IPS DF 4.7 (cell line): Measurements from ENCODE around the gene GPR160.

Experiments
- DNase-seq: peaks from one replicate; pipeline ENCODE4 v3.0.0-alpha.2; 2013; ENCODE audit warnings: low spot score; ENCODE audit errors: extremely low read depth

Gene GPR160

DNA sequence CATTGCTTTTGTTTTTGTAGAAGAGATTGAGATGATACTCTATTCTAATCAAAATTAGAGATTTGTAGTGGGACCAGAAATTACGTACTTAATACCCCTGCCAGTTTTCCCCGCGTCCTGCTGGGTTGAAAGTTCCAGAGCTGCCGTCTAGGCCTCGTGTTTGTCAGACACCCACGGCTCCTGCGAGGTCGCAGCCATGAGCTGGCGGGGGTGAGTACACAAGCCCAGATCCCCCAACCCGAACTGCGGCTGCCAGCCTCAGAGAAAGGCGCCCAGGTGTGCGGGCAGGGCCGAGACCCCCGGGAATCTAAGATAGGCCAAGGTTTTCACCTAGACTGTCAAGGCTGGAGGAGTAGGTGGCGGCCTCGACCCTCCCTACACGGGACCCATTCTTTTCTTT is 26.3 kb downstream of the GPR160 start:
- no peak for DNase-seq

DNA sequence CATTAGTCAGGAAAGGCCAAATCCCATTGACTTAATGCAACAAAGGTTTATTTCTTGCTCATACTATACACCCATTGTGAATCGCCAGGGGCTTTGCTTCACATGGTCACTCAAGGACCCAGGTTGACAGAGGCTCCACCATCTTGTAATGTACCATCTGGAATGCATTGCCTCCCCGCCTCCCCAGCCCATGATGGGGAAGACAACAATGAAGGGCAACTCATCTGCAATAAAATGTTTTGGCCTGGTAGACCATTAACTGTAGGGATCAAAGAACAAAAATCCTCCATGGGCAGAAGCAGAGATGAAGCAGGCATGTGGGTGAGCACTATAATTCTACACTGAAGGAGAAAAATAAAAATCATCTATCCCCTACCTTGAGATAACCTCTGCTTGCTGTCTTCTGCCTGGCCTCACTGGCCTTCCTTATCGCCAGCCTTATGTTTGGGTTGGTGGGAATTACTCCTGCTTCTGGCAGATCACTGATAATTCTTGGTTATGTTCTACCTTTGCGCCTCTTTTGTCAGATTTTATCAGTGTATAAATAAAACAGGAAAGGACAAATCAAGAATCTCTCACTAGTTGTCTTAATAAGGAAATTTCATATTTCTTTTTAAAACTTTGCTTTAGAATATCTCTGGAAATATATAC is 37.8 kb downstream of the GPR160 start:
- no peak for DNase-seq

DNA sequence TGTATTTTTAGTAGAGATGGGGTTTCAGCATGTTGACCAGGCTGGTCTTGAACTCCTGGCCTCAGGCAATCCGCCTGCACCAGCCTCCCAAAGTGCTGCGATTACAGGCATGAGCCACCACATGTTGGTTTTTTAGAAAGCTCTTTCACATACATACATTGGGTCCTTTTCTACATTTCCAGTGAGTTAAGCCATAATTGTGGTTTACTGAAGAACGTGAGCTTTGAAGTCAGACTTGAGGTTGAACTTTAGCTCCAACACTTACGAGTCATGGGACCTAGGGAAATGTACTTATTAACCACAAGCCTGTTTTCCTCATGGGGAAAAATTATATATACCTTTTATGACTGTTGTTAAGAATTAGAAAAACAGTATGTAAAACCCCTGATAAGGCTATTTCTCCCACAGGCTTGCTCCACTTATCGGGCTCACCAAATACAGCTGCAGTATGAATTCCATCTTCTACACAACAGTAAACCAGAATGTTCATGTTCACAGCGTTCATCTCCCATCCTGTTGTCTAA is 39.0 kb downstream of the GPR160 start:
- no peak for DNase-seq

DNA sequence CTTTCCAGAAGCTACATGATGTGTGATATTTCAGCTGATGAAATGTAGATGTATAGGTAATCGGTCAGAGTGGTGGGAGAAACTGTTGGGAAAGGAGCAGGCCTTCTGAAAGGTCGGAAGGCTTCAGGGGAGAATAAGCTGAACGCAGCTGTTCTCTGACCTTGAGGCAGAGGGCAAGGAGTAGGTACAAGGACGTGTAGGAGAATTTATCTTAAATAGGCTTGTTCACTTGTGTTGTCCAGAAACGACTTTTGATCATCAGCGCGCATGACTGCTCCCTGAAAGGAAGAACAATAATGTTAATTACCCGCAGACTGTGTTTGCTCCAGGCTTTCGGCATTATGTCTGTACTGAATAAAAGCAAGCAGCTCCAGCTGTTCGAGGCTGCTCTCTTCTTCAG is 39.6 kb downstream of the GPR160 start:
- DNase-seq, result no peak

DNA sequence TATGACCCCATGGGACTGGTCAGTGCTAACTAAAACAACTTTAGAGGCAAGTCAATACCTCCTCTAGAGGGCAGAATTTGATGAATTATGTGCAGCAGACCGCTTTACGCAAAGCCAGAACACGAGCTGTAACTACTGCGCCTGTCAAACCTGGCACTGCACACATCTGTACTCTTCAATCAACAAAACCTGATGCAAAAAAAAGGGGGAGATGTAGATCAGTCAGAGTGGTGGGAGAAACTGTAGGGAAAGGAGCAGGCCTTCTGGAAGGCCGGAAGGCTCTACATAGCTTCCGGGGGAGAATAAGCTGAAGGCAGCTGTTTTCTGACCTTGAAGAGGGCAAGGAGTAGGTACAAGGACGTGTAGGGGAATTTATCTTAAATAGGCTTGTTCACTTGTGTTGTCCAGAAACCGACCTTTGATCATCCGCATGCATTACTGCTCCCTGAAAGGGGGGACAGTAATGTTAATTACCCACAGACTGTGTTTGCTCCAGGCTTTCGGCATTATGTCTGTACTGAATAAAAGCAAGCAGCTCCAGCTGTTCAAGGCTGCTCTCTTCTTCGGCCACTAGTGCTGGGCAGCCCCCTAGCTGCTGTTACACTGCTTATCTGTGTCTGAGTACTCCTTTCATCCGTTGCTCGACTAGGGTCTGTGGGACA is 41.0 kb downstream of the GPR160 start:
- DNase-seq, result no peak

DNA sequence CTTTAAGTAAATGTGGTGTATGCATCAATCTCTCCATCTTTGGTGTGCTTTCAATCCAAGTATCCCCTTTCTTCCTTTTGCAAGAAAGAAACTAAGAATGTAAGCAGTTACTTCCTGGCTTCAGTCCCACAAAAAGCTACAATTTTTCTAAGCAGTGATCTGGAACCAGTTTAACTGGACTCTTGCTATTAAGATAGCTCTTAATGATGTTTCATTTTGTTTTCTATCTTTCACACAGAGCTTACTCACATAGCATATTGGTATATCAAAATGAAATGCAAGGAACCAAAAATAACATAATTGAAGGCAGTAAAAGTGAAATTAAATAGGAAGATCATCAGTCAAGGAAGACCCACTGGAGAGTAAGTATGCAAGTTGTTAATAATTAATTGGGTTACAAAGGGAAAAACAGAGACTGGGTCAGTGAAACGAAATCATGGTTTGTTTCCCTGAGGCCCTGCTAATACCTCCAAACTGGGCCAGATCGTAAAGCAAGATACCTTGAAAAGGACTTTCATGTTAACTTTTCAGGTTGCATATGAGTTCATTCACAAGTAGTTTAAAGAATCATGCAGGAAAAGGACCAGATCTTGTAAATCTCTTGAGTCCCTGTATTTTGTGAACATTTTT is 41.9 kb downstream of the GPR160 start:
- no peak for DNase-seq

DNA sequence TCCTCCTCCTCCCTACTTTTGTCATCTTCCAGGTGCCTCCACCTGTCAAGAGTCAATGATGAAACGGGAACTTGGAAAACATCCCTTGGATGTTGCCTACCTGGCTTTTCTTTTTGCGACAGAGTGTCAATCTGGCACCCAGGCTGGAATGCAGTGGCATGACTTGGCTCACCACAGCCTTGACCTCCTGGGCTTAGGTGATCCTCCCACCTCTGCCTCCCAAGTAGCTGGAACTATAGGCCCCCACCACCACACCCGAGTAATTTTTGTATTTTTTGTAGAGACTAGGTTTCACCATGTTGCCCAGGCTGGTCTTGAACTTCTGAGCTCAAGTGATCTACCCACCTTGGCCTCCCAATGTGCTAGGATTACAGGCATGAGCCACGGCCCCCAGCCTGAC is 42.8 kb downstream of the GPR160 start:
- DNase-seq, result no peak

DNA sequence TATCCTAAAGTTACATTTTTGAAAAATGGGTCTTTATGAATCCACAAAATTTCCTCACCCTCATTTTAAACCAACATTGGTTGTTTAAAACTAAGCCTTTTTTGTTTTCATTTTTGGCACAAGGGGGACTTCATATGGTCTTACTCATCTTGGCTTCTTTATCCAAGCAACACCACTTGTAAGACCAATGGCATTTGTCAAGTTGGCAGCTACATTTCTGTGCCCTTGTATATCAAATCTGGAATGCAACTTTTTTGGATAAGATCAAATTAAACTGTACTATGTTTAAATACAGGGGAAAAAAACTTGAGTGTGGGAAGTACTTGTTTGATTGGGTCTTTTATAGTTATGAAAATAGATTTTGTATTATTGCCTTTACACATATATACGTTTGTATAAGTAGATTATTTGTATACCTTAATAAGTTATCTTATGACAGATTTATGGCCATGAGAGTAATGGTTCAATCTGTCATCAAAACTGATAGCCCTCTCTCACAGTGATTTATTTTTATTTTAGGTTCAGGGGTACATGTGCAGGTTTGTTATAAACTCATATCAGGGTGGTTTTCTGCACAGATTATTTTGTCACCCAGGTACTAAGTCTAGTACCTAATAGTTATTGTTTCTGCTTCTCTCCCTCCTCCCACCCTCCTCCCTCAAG is 43.4 kb downstream of the GPR160 start:
- DNase-seq, result no peak

DNA sequence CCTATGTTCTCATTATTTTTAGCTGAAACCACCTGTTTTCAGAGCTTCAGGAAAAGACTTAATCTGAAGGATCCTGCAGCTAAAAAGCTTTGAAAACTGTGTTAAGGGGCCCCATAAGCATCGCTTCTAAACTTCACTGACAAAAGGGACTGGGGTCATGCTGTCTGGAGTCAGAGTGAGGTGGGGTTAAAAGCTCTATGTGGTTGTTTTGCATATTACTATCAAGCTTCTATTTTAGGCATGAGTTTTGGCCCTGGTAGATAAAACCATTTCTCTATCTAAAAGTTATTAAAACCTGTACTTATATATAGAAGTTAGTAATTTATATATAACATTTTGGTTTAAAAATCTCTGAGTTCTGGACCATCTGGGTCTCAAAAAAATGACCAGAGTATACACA is 45.5 kb downstream of the GPR160 start:
- no peak for DNase-seq

DNA sequence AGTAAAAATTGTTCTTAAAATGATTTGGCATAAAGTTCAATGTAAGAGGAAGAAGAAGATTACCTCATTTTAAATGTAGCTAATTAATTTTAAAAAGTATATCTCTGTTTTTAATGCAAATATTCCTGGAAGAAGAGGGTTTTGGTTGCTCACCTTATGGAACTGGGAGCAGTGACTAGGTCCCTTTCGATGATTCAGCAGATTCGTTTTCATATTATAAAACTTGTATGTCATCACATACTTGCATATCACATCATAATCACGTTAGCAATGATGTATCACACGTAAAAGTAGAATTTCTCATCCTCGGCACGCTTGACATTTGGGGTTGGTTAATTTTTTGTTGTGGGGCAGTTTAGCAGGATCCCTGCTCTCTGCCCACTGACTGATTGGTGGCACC is 47.6 kb downstream of the GPR160 start:
- no peak for DNase-seq

DNA sequence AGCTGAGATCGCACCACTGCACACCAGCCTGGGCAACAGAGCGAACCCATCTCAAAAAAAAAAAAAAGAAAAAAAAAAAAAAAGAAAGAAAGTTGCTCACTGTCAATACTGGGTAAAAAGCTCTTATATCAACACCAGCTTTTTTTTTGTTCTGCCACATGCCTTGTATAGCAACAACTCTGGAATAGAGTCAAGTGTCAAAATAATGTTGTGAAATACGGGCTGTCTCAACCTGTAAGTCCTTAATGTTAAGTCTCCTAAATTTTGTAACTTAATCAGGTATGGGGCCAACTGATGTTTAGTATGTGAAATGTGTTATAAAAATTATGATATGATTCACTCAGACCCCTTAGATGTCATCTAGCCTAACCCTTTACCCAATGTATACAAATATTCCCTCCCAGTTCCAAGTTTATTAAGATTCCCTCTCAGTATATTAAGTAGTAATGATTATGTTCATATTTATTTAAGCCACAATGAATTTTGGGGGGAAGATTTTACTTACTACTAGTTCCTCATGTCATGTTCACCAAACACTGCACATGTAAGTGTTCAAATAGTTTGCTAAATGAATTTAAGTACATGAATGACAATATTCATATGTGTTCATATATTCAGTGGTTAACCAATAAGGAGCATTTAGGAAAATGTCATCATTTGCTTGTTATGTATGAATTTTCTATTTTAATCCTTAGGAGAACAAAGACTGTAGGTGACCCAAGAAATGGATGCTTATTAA is 52.2 kb downstream of the GPR160 start:
- DNase-seq, result no peak

DNA sequence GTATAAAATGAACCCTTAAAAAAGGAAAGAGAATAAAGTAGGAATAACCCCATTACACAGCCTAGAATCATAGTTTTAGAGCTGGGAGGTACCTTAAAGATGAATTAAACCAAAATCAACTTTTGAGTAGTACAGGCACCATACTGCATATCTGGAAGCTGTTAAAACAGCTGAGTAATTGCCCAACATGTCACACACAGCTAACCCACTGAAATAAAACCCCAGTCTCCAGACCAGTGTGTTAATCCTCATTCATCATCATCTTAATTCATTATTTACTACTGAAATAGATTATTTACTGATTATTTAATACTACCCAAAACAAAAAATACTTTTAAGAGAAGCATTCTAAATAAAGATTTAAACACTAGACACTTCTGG is 52.8 kb downstream of the GPR160 start:
- DNase-seq, result no peak

DNA sequence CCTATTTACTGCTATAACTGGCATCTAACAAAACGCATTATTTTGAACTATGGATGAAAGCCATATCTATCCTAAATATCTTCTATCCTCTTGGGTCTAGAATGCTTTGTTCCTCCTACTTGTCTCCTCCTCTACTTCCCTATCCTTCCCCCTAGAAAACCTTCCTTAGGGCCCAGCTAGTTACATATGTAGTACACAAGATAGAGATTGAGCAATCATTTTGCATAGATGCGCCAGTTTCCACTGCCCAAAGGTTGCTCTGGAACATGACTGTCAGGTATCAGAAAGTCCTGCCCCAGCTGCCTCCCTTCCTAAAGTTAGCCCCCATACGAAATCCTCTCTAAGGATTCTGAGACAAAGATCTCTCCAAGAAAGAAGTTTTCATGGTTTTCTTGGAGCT is 55.1 kb downstream of the GPR160 start:
- DNase-seq, result no peak

DNA sequence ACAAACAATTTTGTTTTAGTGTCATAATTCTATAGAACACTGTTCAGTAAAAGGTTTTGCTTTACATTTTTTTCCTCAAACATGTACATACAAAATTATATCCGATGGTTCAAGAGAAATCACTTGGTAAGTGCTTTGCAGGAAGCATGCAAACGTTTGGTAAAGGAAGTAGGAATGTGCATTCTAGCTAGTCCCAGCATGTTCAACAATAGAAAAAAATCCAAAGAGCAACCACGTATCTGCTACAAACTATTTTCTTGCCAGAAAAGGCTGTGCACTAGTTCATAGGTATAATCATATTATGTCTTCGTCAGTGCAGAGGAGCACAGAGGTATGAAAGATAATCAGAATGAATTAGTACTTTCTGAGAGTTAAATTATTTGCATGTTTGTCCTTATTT is 58.0 kb downstream of the GPR160 start:
- no peak for DNase-seq

DNA sequence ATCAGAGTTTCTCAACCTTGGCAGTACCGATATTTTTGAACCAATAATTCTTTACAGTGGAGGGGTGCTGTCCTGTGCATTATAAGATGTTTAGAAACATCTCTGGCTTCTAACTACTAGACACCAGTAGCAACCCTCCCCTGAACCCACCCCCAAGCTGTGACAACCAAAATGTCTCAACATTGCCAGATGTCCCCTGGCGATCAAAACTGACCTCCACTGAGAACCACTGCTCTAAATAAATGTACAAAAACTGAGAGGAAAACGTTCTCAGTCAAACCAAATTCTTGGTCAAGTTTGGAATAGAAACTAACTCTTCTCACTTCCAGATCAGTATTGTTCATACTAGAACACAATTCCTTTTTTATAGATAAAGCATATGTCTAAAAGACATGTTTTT is 58.5 kb downstream of the GPR160 start:
- no peak for DNase-seq

DNA sequence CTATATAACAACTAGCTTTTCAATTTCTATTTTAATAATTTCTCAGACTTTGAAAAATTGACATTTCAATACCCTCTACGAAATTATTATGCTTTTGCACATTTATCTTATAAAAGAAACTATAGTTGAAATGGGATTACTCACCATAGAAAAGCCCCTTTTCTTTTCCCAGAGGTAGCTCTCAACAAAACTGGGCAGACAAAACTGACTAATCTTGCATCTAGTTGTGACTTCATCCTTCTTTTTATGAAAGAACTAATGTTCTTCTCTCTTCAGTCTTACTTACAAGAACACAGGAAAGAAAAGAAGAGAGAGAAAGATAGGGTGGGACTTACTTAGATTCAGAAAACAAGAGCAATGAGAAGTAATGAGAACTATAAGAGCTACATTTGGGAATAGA is 61.0 kb downstream of the GPR160 start:
- DNase-seq, result no peak

DNA sequence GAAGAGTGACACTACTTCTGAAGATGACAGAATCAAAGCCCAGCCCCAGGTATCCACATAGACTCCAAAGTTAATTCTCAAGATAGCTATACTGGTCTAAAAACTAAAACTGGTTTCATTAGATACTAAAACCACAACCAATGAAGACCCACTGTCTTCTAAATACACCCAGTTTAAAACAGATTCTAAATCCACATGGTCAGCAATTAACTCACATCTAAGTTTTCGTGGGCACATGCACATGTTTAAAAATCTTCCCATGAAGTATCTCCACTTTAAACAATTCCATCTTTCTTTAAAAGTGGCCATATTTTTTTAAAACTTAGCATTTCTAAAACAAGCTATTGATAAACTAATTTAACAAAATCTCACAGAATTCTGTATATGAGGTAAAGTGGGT is 63.1 kb downstream of the GPR160 start:
- no peak for DNase-seq

DNA sequence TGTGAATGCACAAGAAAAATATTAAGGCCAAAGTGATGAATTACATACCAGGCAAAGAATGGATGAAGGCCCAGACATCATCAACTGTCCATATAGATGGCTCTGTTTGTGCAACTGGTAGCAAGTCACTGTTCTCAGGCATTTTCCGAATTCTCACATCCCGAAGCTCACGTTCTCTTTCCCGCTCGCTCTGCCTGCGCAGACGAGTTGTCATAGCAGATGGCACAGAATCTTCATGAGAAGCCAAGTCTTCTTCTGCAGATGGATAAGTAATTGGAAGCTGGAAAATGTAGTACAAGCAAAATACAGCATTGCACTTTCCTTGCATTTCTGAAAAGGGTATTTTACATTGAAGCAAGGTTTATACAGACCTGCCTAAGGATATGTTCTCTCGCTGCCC is 64.6 kb downstream of the GPR160 start:
- DNase-seq, result no peak

DNA sequence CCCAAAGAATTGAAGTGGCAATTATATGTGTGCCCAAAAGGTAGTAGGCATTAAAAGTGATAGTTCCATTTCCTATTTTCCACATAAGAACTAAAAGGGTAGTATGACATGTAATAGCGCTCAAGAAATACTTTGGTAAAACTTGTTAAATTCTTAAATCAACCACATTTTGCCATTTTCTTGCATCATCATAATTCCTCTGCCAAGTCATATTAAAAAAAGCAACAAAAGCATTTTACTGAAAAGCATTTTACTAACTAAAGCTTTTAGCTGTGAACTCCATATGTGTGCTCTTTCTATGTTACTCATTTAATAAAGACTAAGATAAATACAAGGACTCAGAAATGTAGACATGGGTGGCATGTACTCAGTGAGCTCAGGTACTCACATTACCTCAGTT is 70.1 kb downstream of the GPR160 start:
- DNase-seq, result no peak

DNA sequence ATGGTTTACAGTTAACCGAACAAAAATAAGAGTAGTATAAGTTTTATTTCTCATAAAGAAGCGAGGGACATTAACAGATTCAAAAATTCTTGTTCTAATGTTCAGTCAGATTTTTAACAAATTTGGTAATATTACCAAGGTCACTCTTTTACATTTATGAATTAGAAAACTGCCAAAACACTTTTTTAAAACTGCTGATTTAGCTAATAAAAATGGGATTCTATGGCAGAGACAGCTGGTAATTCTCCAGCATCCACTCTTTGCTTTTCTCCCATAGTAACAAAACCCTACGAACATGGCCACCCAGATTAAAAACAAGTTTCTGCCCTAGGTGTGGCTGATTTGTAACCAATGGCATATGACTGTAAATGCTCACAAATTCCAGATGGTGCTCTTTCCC is 71.2 kb downstream of the GPR160 start:
- DNase-seq, result no peak

DNA sequence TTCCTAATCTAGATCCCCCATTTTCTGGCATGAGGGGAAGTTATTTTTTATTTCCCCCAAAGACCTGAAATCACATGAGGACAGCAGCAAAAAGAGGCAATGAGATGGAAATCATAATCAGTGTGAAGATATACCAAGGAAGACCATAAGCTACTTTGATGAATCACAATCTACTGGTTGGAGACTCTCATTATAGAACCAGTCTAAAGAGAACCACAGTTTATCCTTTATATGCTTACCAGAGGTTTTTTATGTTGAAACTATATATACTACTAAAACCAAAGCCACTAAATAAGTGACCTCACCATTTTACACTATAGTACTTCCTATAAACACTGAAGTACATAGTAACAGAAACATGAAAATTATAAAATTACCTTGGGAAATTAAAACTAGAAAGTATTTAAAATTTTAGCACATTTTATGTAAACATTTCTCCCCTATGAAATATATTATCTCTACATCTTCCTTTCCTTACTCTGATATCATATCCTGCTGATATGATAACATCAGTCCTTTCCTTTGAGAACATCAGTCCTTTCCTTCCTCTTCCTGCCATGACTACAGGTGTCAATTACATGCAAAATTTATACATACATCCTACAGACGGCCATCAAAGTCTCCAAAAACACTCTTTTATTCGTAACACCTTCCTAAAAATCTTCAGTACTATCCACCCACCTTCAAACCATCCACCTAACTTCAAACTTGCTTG is 71.9 kb downstream of the GPR160 start:
- DNase-seq, result no peak
